ENCODE data around the gene DIPK2A.

DIPK2A gene

GRCh38 chr3:143971359-143972154 is at the start of gene DIPK2A:
TSS of gene DIPK2A (plus strand) at chr3:143971823. CDS start at chr3:143972333, 510 bp downstream.
- DNase-seq: peak; percentile 93

- no peak for DNase-seq
Measured at GRCh38 chr3:143924522-143925285, 46.9 kb upstream of the DIPK2A start.

GRCh38 chr3:143928056-143928455 is 43.6 kb upstream of the DIPK2A start:
- no peak for DNase-seq

GRCh38 chr3:143928541-143929255 is 42.9 kb upstream of the DIPK2A start:
- DNase-seq: no peak

GRCh38 chr3:143934791-143935190 is 36.8 kb upstream of the DIPK2A start:
- DNase-seq: no peak

GRCh38 chr3:143935678-143936077 is 35.9 kb upstream of the DIPK2A start:
- no peak for DNase-seq

GRCh38 chr3:143950810-143951209 is 20.8 kb upstream of the DIPK2A start:
- no peak for DNase-seq

GRCh38 chr3:143951351-143951971 is 20.2 kb upstream of the DIPK2A start:
- DNase-seq: peak; percentile 47

- DNase-seq: no peak
Measured at GRCh38 chr3:143952569-143953072, 19.0 kb upstream of the DIPK2A start.

- no peak for DNase-seq
Measured at GRCh38 chr3:143955113-143955512, 16.5 kb upstream of the DIPK2A start.

GRCh38 chr3:143956838-143957237 is 14.8 kb upstream of the DIPK2A start:
- DNase-seq: no peak

GRCh38 chr3:143957453-143957852 is 14.2 kb upstream of the DIPK2A start:
- no peak for DNase-seq

GRCh38 chr3:143958966-143959365 is 12.7 kb upstream of the DIPK2A start:
- no peak for DNase-seq

GRCh38 chr3:143961342-143961741 is 10.3 kb upstream of the DIPK2A start:
- DNase-seq: no peak

GRCh38 chr3:143963946-143964345 is 7.7 kb upstream of the DIPK2A start:
- DNase-seq: no peak

GRCh38 chr3:143970773-143971358 is 757 bp upstream of the DIPK2A start:
- DNase-seq: no peak

GRCh38 chr3:143972155-143972504 is 507 bp downstream of the DIPK2A start:
- no peak for DNase-seq

- peak; percentile 49 for DNase-seq
Measured at GRCh38 chr3:143972505-143973258, 1.1 kb downstream of the DIPK2A start.

GRCh38 chr3:143973259-143974021 is 1.8 kb downstream of the DIPK2A start:
- DNase-seq: peak; percentile 81

GRCh38 chr3:143974271-143975238 is 2.9 kb downstream of the DIPK2A start:
- no peak for DNase-seq
